ENCODE measurements around the gene RAMP1.

RAMP1 gene

DNA sequence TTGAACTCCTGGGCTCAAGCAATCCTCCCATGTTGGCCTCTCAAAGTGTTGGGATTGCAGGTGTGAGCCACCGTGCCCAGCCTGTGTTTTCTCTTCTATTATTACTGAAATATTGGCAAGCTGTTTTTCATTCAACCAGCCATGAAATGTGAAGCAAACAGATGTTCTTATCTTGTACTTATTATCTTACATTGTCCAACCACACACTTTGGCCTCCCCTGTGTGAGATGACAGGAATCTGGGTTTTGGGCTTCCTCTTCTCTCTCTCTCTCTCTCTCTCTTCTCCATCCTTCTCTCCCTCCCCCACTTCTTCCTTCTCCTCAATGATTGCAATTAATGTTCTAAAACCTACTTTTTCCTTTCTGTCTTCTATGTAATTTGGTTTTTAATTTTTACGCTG lies 33.1 kb downstream of the RAMP1 start:
- no peaks in the 10 kb centered on the region for H3K36me3 Mint-ChIP-seq (ENCODE audit: low read depth)
- no peaks in the 10 kb centered on the region for H3K27me3 Mint-ChIP-seq (ENCODE audit: low read depth)
- H3K27ac Mint-ChIP-seq = no peak overlapping the region
- no peak overlapping the region for H3K4me3 Mint-ChIP-seq
- no peak for TF ChIP-seq CTCF (IDR thresholded peaks at IDR 0.05; ENCODE audit: unreplicated experiment in 3 of 3)
- peaks cover 3% of the 10 kb centered on the region for H3K4me1 Mint-ChIP-seq
- no peaks in the 10 kb centered on the region for H3K9me3 Mint-ChIP-seq

DNA sequence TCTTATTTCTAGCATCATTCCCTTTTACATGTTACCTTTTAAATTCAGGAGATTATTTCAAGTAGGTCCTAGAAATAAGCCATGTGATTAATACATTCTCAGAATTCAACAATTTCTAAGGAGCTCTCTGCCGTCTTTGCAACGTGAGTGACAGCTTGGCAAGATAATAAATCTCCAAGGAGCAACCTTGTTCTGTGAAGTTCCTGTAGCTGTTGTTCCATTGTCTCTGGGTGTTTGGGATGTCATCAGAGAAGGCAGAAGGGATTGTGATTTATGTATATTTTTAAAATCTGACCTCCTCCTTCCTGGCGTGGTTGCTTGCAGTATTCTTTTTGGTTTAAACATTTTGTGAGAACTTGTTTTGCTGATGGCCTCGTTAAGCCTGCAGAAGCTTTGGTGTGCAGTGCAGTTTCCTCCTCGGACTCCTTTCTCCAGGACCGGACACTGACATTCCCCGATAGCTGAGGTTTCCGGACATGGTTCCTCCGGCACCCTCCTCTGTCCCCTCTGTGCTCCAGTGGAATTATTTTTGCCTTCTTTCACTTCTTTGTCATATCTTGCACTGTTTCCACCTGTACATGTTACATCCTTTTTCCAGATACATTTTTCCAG lies 33.7 kb downstream of the RAMP1 start:
- H3K4me1 Mint-ChIP-seq = peaks cover 4% of the 10 kb centered on the region
- H3K27ac Mint-ChIP-seq = no peak overlapping the region
- H3K27me3 Mint-ChIP-seq (ENCODE audit: low read depth) = no peaks in the 10 kb centered on the region
- TF ChIP-seq CTCF (IDR thresholded peaks at IDR 0.05; ENCODE audit: unreplicated experiment in 3 of 3) = no peak
- H3K4me3 Mint-ChIP-seq = no peak overlapping the region
- H3K36me3 Mint-ChIP-seq (ENCODE audit: low read depth) = no peaks in the 10 kb centered on the region
- no peaks in the 10 kb centered on the region for H3K9me3 Mint-ChIP-seq

DNA sequence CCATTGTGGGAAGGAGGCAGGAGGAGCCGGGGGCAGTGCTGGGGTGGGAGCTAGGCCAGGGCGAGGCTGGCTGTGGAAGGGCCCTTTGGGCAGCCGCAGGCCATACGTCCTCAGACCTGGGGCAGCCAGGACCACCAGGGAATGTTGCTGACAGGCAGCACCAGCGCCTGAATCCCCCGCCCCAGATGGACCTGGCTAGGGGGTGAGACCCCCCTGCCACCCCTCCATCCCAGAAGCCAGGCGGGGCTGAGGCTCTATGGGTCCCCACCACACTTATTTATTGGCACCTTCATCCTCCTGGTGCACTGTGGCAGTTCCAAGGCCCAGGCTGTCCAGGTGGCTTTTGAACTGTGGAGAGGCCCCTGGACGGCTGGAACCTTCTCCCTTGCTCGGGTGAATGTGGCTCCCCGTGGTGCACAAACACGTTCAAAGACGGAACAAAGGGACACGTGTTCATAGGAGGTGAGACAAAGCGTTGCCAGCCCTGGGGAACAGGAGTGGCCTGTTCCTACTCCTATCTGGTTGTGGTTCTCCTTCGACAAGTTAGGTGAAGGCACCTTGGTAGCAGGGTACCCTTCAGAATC lies 35.1 kb downstream of the RAMP1 start:
- no peaks in the 10 kb centered on the region for H3K27me3 Mint-ChIP-seq (ENCODE audit: low read depth)
- no peak for TF ChIP-seq CTCF (IDR thresholded peaks at IDR 0.05; ENCODE audit: unreplicated experiment in 3 of 3)
- no peak overlapping the region for H3K4me3 Mint-ChIP-seq
- H3K27ac Mint-ChIP-seq = no peak overlapping the region
- H3K9me3 Mint-ChIP-seq = no peaks in the 10 kb centered on the region
- no peaks in the 10 kb centered on the region for H3K36me3 Mint-ChIP-seq (ENCODE audit: low read depth)
- peaks cover 13% of the 10 kb centered on the region for H3K4me1 Mint-ChIP-seq

- H3K27me3 Mint-ChIP-seq (ENCODE audit: low read depth) = no peaks in the 10 kb centered on the region
- TF ChIP-seq CTCF (IDR thresholded peaks at IDR 0.05; ENCODE audit: unreplicated experiment in 3 of 3) = no peak
- peaks cover 15% of the 10 kb centered on the region for H3K4me1 Mint-ChIP-seq
- no peak overlapping the region for H3K4me3 Mint-ChIP-seq
- no peaks in the 10 kb centered on the region for H3K36me3 Mint-ChIP-seq (ENCODE audit: low read depth)
- no peak overlapping the region for H3K27ac Mint-ChIP-seq
- no peaks in the 10 kb centered on the region for H3K9me3 Mint-ChIP-seq
These were observed 35.6 kb downstream of the RAMP1 start for GRCh38 chr2:237894986-237895543.

GRCh38 chr2:237895544-237896506 lies 36.4 kb downstream of the RAMP1 start:
- Mint-ChIP-seq H3K4me1 (peaks cover 15% of the 10 kb centered on the region), H3K27me3 (ENCODE audit: low read depth) (no peaks in the 10 kb centered on the region), H3K9me3 (no peaks in the 10 kb centered on the region), H3K27ac (no peak overlapping the region), H3K4me3 (no peak overlapping the region), H3K36me3 (ENCODE audit: low read depth) (no peaks in the 10 kb centered on the region)
- TF ChIP-seq CTCF (IDR thresholded peaks at IDR 0.05; ENCODE audit: unreplicated experiment in 3 of 3) = no peak

Measured in nephron (organoid).